ENCODE results near the gene POLA1.

POLA1 gene

DNA sequence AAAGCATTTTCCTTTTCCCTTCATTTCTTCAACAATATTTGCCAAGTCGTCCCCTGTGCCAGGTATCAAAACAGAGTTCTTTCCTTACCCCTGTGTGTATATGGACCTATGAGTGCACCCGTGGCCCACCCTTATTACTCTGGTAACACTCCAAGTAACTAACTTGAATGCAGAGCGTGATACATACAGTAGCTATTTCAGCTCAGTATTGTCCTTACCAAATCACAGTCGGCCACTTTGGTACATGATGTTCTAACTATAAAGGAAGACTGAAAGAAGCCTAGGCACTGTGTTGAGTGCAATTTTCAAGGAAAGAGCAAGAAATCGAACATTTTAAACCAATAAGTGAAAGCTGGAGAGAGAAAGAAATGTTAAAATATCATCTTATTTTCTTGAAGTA is 233.7 kb downstream of the POLA1 start:
- no peaks in the 10 kb centered on the region for H3K9me3 ChIP-seq (ENCODE audit: control insufficient read depth, insufficient read depth, low read depth, low read length)
- CTCF ChIA-PET: no interaction called here
- no peak overlapping the region for H3K4me3 ChIP-seq (ENCODE audit: low read depth, low read length)
- H3K27ac ChIP-seq (ENCODE audit: extremely low read depth, low read depth, low read length): no peak overlapping the region
- POLR2A ChIA-PET: no interaction called here
- no peaks in the 10 kb centered on the region for H3K4me1 ChIP-seq (ENCODE audit: control insufficient read depth, insufficient read depth, low read length)
- TF ChIP-seq, protein P1, sequence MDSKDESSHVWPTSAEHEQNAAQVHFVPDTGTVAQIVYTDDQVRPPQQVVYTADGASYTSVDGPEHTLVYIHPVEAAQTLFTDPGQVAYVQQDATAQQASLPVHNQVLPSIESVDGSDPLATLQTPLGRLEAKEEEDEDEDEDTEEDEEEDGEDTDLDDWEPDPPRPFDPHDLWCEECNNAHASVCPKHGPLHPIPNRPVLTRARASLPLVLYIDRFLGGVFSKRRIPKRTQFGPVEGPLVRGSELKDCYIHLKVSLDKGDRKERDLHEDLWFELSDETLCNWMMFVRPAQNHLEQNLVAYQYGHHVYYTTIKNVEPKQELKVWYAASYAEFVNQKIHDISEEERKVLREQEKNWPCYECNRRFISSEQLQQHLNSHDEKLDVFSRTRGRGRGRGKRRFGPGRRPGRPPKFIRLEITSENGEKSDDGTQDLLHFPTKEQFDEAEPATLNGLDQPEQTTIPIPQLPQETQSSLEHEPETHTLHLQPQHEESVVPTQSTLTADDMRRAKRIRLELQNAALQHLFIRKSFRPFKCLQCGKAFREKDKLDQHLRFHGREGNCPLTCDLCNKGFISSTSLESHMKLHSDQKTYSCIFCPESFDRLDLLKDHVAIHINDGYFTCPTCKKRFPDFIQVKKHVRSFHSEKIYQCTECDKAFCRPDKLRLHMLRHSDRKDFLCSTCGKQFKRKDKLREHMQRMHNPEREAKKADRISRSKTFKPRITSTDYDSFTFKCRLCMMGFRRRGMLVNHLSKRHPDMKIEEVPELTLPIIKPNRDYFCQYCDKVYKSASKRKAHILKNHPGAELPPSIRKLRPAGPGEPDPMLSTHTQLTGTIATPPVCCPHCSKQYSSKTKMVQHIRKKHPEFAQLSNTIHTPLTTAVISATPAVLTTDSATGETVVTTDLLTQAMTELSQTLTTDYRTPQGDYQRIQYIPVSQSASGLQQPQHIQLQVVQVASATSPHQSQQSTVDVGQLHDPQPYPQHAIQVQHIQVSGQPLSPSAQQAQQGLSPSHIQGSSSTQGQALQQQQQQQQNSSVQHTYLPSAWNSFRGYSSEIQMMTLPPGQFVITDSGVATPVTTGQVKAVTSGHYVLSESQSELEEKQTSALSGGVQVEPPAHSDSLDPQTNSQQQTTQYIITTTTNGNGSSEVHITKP (tag by site-specific recombination; IDR thresholded peaks at IDR 0.05): no peak
- H3K36me3 ChIP-seq (ENCODE audit: control insufficient read depth in 2 of 2, insufficient read depth in 1 of 2, low read length in 2 of 2): peaks cover 4 to 15% of the 10 kb centered on the region in 2 experiments; a peak in 2 of 3 replicates

DNA sequence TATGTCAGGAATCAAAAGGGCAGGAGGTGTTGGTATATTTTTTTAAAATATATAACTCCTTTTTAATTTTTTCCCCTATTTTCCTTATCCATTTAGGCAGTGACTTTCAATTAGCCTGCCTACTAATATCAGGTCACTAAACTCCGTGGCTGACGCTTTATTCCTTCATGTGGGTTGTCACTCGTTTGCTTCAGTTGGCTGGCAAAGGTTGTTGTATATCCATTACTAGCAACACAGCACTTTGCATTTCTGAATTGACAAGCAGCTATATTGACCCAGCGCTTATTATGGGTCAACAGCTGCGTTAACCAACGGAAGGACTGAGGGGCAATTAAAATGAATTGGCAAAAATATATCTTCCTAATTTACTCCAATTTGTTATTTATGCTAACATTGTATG is 234.4 kb downstream of the POLA1 start:
- Histone ChIP-seq H3K36me3 (ENCODE audit: control insufficient read depth in 2 of 2, insufficient read depth in 1 of 2, low read length in 2 of 2) (peaks cover 4 to 15% of the 10 kb centered on the region in 2 experiments; a peak in 2 of 3 replicates), H3K4me3 (ENCODE audit: low read depth, low read length) (no peak overlapping the region), H3K27ac (ENCODE audit: extremely low read depth, low read depth, low read length) (no peak overlapping the region), H3K9me3 (ENCODE audit: control insufficient read depth, insufficient read depth, low read depth, low read length) (no peaks in the 10 kb centered on the region), H3K4me1 (ENCODE audit: control insufficient read depth, insufficient read depth, low read length) (no peaks in the 10 kb centered on the region)
- POLR2A ChIA-PET: no interaction called here
- CTCF ChIA-PET: no interaction called here
- TF ChIP-seq, protein P2, sequence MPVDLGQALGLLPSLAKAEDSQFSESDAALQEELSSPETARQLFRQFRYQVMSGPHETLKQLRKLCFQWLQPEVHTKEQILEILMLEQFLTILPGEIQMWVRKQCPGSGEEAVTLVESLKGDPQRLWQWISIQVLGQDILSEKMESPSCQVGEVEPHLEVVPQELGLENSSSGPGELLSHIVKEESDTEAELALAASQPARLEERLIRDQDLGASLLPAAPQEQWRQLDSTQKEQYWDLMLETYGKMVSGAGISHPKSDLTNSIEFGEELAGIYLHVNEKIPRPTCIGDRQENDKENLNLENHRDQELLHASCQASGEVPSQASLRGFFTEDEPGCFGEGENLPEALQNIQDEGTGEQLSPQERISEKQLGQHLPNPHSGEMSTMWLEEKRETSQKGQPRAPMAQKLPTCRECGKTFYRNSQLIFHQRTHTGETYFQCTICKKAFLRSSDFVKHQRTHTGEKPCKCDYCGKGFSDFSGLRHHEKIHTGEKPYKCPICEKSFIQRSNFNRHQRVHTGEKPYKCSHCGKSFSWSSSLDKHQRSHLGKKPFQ (tag by site-specific recombination; IDR thresholded peaks at IDR 0.05): no peak
- TF ChIP-seq ZNF416 (tag by site-specific recombination; IDR thresholded peaks at IDR 0.05) (no peak), OSR2 (tag by site-specific recombination; IDR thresholded peaks at IDR 0.05) (no peak), ZNF341 (tag by site-specific recombination; IDR thresholded peaks at IDR 0.05; ENCODE audit: low read depth) (no peak), ZNF223 (tag by site-specific recombination; IDR thresholded peaks at IDR 0.05) (no peak), KLF10 (tag by site-specific recombination; IDR thresholded peaks at IDR 0.05) (no peak), ZNF776 (tag by site-specific recombination; IDR thresholded peaks at IDR 0.05; ENCODE audit: borderline replicate concordance) (no peak), ZNF132 (tag by site-specific recombination; IDR thresholded peaks at IDR 0.05; ENCODE audit: borderline replicate concordance) (no peak), ZNF48 (tag by site-specific recombination; IDR thresholded peaks at IDR 0.05) (no peak), ZNF23 (tag by site-specific recombination; IDR thresholded peaks at IDR 0.05; ENCODE audit: borderline replicate concordance) (no peak), ZNF324 (tag by site-specific recombination; IDR thresholded peaks at IDR 0.05) (no peak), ZNF791 (tag by site-specific recombination; IDR thresholded peaks at IDR 0.05) (no peak), ZFHX2 (tag by site-specific recombination; conservative IDR thresholded peaks at IDR 0.05) (no peak)
- TF ChIP-seq, protein P3, sequence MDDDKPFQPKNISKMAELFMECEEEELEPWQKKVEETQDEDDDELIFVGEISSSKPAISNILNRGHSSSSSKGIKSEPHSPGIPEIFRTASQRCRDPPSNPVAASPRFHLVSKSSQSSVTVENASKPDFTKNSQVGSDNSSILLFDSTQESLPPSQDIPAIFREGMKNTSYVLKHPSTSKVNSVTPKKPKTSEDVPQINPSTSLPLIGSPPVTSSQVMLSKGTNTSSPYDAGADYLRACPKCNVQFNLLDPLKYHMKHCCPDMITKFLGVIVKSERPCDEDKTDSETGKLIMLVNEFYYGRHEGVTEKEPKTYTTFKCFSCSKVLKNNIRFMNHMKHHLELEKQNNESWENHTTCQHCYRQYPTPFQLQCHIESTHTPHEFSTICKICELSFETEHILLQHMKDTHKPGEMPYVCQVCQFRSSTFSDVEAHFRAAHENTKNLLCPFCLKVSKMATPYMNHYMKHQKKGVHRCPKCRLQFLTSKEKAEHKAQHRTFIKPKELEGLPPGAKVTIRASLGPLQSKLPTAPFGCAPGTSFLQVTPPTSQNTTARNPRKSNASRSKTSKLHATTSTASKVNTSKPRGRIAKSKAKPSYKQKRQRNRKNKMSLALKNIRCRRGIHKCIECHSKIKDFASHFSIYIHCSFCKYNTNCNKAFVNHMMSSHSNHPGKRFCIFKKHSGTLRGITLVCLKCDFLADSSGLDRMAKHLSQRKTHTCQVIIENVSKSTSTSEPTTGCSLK (tag by site-specific recombination; IDR thresholded peaks at IDR 0.05): no peak
- TF ChIP-seq, protein P4, sequence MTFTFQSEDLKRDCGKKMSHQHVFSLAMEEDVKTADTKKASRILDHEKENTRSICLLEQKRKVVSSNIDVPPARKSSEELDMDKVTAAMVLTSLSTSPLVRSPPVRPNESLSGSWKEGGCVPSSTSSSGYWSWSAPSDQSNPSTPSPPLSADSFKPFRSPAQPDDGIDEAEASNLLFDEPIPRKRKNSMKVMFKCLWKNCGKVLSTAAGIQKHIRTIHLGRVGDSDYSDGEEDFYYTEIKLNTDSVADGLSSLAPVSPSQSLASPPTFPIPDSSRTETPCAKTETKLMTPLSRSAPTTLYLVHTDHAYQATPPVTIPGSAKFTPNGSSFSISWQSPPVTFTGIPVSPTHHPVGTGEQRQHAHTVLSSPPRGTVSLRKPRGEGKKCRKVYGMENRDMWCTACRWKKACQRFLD (tag by site-specific recombination; IDR thresholded peaks at IDR 0.05): no peak
- TF ChIP-seq, protein P5, sequence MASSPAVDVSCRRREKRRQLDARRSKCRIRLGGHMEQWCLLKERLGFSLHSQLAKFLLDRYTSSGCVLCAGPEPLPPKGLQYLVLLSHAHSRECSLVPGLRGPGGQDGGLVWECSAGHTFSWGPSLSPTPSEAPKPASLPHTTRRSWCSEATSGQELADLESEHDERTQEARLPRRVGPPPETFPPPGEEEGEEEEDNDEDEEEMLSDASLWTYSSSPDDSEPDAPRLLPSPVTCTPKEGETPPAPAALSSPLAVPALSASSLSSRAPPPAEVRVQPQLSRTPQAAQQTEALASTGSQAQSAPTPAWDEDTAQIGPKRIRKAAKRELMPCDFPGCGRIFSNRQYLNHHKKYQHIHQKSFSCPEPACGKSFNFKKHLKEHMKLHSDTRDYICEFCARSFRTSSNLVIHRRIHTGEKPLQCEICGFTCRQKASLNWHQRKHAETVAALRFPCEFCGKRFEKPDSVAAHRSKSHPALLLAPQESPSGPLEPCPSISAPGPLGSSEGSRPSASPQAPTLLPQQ (tag by site-specific recombination; IDR thresholded peaks at IDR 0.05): no peak
